ENCODE data around the gene VSIR. TPM values are rescaled to one million over a fixed set of nuclear protein-coding genes. Genes with fewer than 3 reads are reported as not detected.
A peak's percentile ranks its signal among the peaks of the same experiment; 100 is the strongest.

The VSIR gene
- total and polyA plus RNA-seq, 10 donors = 34.5 to 512 (median 299) TPM

GRCh38 chr10:71757399-71757922 is 15.9 kb downstream of the VSIR start:
- DNase-seq = peak; percentile 84
- peak overlapping the region in 1 of 8 donors; percentile 50 for H3K4me3 ChIP-seq
- H3K9me3 ChIP-seq = no peaks in the 10 kb centered on the region
- H3K36me3 ChIP-seq = peaks cover 0 to 92% (median 57%) of the 10 kb centered on the region in 6 donors
- peaks cover 44 to 95% (median 94%) of the 10 kb centered on the region in 6 donors for H3K4me1 ChIP-seq
- WGBS, 5 donors = 37 to 60% (median 43%) methylated on average over 11 of the region's 11 CpGs
- TF ChIP-seq POLR2AphosphoS5 (IDR thresholded peaks at IDR 0.05) (peak; percentile 45 to 86 (median 51)), POLR2A (IDR thresholded peaks at IDR 0.05) (no peak)
- H3K27me3 ChIP-seq (replicated peaks in 1 of 7) = no peaks in the 10 kb centered on the region
- peak overlapping the region; percentile 78 to 98 (median 93) for H3K27ac ChIP-seq
- intact Hi-C loops (cut with DNase I; ENCODE audit: low total_unique reads) = no loop called here

- Histone ChIP-seq H3K27me3 (replicated peaks in 1 of 7) (no peaks in the 10 kb centered on the region), H3K4me3 (peak overlapping the region in 1 of 8 donors; percentile 50), H3K9me3 (no peaks in the 10 kb centered on the region), H3K36me3 (peaks cover 0 to 92% (median 56%) of the 10 kb centered on the region in 6 donors), H3K4me1 (peaks cover 47 to 95% (median 94%) of the 10 kb centered on the region in 6 donors), H3K27ac (peak overlapping the region; percentile 78 to 98 (median 93))
- peak in 1 of 3 donors; percentile 3 for TF ChIP-seq POLR2A (IDR thresholded peaks at IDR 0.05)
- TF ChIP-seq CTCF (IDR thresholded peaks at IDR 0.05 in 8 of 11, conservative IDR thresholded peaks at IDR 0.05 in 3 of 11) = no peak
- peak in 1 of 3 donors; percentile 82 for TF ChIP-seq POLR2AphosphoS5 (IDR thresholded peaks at IDR 0.05)
- no peak for DNase-seq
- WGBS, 5 donors = 30 to 48% (median 38%) methylated on average over 12 of the region's 12 CpGs
- intact Hi-C loops (cut with DNase I; ENCODE audit: low total_unique reads) = no loop called here
Measured at GRCh38 chr10:71756311-71757191, 16.8 kb downstream of the VSIR start.

- Histone ChIP-seq H3K4me1 (peaks cover 50 to 95% (median 91%) of the 10 kb centered on the region in 6 donors), H3K4me3 (peak overlapping the region in 1 of 8 donors; percentile 50), H3K9me3 (no peaks in the 10 kb centered on the region), H3K36me3 (peaks cover 0 to 92% (median 54%) of the 10 kb centered on the region in 6 donors), H3K27me3 (replicated peaks in 1 of 7) (no peaks in the 10 kb centered on the region), H3K27ac (peak overlapping the region; percentile 66 to 98 (median 93))
- 84 to 95% (median 91%) methylated on average over 14 to 16 of the region's 16 CpGs for WGBS, 5 donors
- peak; percentile 79 for DNase-seq
- TF ChIP-seq POLR2A (IDR thresholded peaks at IDR 0.05) (no peak), POLR2AphosphoS5 (IDR thresholded peaks at IDR 0.05) (peak; percentile 9 to 75 (median 40))
- intact Hi-C loops (cut with DNase I; ENCODE audit: low total_unique reads) = no loop called here
Measured at GRCh38 chr10:71755179-71755879, 18.0 kb downstream of the VSIR start.

GRCh38 chr10:71754562-71754961 is 18.8 kb downstream of the VSIR start:
- Histone ChIP-seq H3K9me3 (no peaks in the 10 kb centered on the region), H3K27ac (peak overlapping the region; percentile 66 to 98 (median 93)), H3K27me3 (replicated peaks in 1 of 7) (no peaks in the 10 kb centered on the region), H3K4me3 (peak overlapping the region in 1 of 8 donors; percentile 50), H3K36me3 (peaks cover 0 to 97% (median 58%) of the 10 kb centered on the region in 6 donors), H3K4me1 (peaks cover 56 to 100% (median 97%) of the 10 kb centered on the region in 6 donors)
- intact Hi-C loops (cut with DNase I; ENCODE audit: low total_unique reads) = no loop called here
- no peak for DNase-seq
- 54 to 84% (median 77%) methylated on average over 3 of the region's 3 CpGs for WGBS, 5 donors
- no peak for TF ChIP-seq POLR2AphosphoS5 (IDR thresholded peaks at IDR 0.05)
- TF ChIP-seq POLR2A (IDR thresholded peaks at IDR 0.05) = no peak
- no peak for TF ChIP-seq CTCF (IDR thresholded peaks at IDR 0.05 in 8 of 11, conservative IDR thresholded peaks at IDR 0.05 in 3 of 11)
